Activated T-helper 9 cell treated with anti-CD3 and anti-CD28 coated beads, Interleukin-2, amount 50 U/mL, for 16 hours (primary cell): Measurements from ENCODE around the gene HAPLN2.
A peak's percentile ranks its signal among the peaks of the same experiment; 100 is the strongest.

Source experiments
- DNase-seq: peaks from one replicate; pipeline ENCODE4 v3.0.0-alpha.2; 2020; ENCODE audit warnings: low read depth

Gene HAPLN2

DNA sequence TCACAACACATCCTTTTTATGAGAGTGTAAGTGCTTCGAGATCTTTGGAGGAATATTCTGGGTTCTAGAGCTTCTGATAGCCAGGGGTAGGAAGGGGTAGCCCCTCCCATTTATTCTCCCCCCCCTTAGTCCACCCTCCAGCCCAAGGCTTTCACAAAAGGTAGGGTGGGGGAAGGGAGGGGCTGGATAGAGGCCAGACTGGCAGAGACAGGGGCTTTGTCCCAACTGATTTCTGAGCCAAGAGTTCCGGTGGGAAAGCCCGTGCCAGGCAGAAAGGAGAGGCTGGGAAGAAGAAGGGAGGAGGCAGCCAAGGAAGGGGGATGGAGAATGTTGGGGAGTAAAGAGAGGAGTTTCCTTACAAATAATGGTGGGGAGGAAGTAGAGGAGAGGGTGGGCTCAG is 25.8 kb downstream of the HAPLN2 start:
- DNase-seq = no peak

DNA sequence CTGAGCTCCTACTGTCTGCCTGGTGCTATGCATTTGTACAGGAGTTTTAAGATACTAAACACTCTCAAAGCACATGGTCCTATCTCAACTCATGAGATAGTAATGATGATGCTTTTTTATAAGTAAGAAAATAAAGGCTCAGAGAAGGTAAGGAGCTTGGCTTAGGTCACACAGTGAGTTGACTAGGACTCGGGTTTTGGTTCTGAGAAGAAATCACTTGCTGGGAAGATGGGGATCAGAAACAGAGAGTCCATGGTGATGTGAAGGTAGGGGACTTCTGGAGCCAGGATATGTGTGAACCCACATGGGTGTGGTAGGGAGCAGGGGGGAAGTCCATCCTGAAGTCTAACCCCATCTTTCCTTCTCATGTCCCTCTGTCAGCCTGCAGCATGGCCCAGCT is 26.5 kb downstream of the HAPLN2 start:
- no peak for DNase-seq

DNA sequence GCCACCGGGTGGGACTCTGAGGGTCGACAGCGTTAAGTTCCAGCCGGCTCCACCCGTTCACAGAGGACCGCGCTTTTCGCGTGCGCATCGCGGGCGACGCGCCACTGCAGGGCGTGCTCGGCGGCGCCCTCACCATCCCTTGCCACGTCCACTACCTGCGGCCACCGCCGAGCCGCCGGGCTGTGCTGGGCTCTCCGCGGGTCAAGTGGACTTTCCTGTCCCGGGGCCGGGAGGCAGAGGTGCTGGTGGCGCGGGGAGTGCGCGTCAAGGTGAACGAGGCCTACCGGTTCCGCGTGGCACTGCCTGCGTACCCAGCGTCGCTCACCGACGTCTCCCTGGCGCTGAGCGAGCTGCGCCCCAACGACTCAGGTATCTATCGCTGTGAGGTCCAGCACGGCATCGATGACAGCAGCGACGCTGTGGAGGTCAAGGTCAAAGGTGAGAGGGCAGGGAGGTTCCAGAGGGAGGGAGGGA is 27.6 kb downstream of the HAPLN2 start:
- no peak for DNase-seq

DNA sequence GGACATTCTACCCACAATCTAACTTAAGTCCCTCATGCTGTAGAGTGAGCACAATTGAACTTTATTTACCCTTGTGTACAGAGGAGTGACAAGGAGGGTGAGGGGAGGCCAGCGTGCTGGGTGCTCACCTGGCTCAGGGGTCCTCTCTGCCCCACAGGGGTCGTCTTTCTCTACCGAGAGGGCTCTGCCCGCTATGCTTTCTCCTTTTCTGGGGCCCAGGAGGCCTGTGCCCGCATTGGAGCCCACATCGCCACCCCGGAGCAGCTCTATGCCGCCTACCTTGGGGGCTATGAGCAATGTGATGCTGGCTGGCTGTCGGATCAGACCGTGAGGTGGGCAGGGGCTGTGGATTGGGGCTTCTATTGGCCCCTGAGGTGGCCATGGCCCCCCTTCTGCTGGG is 28.1 kb downstream of the HAPLN2 start:
- DNase-seq = no peak

DNA sequence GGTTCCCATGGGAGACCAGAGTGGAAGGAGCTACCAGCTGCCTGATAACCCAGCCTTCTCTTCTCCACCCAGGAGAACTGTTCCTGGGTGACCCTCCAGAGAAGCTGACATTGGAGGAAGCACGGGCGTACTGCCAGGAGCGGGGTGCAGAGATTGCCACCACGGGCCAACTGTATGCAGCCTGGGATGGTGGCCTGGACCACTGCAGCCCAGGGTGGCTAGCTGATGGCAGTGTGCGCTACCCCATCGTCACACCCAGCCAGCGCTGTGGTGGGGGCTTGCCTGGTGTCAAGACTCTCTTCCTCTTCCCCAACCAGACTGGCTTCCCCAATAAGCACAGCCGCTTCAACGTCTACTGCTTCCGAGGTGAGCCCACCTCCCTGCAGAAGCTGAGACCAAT is 29.3 kb downstream of the HAPLN2 start:
- DNase-seq = no peak

DNA sequence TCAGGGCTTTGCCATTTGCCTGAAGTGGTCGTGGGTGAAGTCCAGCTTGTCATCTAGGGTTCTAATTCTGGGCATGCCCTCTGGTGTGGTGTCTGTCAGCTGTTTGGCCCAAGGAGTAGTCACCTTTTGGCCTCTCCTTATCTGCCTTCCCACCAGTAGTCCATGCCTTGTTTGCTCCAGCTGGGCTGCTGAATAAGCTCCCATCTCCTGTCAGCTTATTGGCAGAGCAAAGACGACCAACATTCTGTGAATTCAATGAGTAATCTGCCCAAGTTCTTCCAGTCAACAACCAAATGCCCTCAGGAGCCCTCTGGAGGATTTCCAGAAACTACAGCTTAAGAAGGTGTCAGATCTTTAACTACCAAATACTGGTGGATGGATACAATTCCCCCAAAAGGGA is 29.7 kb downstream of the HAPLN2 start:
- no peak for DNase-seq

DNA sequence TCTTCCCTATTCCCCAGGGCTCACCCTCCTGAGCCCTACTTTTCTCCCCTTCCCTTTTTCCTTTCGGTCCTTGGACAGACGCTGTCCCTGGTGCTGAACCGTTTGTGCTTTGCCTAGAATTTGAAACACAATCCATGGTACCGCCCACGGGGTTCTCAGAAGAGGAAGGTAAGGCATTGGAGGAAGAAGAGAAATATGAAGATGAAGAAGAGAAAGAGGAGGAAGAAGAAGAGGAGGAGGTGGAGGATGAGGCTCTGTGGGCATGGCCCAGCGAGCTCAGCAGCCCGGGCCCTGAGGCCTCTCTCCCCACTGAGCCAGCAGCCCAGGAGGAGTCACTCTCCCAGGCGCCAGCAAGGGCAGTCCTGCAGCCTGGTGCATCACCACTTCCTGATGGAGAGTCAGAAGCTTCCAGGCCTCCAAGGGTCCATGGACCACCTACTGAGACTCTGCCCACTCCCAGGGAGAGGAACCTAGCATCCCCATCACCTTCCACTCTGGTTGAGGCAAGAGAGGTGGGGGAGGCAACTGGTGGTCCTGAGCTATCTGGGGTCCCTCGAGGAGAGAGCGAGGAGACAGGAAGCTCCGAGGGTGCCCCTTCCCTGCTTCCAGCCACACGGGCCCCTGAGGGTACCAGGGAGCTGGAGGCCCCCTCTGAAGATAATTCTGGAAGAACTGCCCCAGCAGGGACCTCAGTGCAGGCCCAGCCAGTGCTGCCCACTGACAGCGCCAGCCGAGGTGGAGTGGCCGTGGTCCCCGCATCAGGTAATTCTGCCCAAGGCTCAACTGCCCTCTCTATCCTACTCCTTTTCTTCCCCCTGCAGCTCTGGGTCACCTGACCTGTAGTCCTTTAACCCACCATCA is 33.1 kb downstream of the HAPLN2 start:
- no peak for DNase-seq

DNA sequence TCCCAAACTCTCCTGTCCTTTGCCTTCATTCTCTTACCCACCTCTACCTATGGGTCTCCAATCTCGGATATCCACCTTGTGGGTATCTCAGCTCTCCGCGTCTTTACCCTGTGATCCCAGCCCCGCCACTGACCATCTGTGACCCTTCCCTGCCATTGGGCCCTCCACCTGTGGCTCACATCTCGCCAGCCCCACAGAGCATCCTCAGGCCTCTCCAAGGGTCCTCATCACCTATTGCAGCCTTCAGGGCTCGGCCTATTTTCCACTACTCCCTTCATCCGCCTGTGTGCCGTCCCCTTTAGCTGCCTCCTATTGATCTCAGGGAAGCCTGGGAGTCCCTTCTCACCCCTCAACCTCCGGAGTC is 33.8 kb downstream of the HAPLN2 start:
- DNase-seq = no peak

DNA sequence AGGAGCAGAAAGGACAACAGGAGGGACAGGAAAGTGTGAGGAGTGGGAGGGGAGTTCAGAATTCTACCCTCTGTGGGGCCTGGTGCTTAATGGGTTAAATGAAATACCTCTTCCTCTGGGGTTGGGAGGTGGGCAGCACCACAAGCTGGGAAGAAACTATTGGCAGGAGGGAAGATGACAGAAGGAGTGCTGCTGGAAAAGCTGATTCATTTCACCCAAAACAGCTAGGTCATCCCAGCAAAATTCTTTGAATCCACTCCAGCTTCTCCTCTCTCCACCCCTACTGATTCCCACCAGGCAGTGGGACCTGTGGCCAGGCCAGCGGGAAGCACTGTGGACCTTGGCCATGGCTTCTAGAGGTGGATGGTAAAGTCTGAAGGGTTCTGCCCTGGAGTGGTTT is 35.5 kb downstream of the HAPLN2 start:
- DNase-seq = no peak

DNA sequence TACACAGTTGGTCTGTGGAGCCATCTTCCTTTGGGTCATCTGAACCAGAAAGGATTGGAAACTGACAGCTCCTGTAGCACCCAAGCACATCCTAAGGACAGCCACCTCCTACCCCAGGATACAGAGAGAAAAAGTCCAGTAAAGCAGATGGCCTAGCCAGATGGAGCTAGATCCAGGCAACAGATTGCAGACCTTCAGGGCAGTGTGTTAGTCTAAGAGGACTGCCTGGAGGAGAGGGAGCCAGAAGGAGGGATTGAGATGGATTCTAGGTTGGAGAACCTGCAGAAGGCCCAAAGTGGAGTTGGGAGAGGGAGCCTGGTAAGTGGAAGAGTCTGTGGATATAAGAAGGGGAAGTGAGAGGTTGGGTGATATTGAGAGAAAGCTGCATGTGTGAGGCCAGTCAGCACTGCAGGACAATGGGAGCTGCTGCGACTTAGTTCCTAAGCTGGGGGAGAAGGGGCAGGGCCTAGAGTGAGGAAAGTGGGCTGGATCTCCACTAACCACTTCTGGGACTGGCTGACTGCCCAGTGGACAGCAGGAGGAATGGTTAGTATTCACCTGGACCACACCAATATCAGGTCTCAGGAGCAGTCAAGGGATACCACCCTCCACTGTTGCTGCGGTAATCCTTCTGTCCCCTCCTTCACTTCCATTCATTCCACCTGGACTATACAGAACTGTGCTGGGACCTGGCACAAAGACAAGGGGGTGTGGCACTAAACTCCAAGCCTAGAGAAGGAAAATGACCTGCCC is 36.1 kb downstream of the HAPLN2 start:
- DNase-seq = no peak

DNA sequence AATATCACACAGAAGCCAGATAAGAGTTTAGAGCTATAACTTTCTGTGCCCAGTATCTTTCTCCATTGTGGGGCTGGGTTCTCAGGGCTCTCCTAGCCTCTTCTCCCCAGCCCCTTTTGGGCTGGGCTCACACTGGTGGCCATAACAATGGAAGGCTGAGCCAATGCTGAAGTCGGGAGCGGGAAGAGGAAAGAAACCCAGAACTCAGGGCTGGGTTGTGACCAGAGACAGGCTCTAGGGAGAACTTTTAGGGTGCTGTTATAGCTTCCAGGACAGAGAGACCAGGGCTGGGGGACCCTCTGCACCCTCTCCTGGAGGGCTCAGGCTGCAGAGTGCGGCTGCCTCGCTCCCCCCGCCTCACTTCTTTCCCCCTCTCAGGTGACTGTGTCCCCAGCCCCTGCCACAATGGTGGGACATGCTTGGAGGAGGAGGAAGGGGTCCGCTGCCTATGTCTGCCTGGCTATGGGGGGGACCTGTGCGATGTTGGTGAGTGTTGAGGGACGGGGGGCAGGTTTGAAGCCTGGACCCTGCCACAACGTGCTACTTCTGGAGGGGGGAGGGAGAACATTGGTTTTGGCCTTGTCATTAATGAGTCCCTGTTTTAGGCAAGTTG is 36.8 kb downstream of the HAPLN2 start:
- no peak for DNase-seq

DNA sequence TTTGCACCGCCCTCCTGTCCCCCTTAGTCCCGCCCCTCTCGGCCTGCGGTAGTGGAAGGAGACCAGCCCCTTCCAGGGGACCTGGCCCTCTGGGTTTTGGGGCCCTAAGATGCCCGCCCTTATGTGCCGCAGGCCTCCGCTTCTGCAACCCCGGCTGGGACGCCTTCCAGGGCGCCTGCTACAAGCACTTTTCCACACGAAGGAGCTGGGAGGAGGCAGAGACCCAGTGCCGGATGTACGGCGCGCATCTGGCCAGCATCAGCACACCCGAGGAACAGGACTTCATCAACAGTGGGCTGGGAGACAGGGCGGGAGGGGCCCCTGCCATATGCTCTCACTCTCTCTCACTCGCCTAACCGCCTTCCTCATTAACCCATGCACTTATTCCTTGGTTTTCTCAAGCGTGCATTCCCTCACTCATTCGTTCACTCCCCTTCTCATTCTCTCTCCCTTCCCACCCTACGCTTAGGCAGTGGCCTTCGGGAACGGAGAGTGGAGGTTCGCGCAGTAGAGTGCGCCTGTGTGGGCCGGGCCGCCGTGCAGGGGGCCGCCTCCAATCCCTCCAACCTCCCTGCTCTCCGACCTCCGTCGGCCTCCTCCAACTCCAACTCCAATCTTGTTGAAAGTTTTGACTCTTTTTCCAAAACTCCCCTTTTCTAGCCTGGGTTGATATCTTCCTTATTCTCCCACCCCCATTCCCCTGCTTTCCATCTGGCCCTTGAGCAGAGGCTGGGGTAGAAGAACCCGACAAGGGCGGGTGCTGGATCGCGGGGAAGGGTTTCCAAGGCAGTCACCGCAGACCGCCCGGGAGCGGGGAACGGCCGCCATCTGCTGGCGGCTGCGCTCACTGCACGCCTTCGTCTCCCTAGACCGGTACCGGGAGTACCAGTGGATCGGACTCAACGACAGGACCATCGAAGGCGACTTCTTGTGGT is 37.9 kb downstream of the HAPLN2 start:
- DNase-seq = peak; percentile 67

DNA sequence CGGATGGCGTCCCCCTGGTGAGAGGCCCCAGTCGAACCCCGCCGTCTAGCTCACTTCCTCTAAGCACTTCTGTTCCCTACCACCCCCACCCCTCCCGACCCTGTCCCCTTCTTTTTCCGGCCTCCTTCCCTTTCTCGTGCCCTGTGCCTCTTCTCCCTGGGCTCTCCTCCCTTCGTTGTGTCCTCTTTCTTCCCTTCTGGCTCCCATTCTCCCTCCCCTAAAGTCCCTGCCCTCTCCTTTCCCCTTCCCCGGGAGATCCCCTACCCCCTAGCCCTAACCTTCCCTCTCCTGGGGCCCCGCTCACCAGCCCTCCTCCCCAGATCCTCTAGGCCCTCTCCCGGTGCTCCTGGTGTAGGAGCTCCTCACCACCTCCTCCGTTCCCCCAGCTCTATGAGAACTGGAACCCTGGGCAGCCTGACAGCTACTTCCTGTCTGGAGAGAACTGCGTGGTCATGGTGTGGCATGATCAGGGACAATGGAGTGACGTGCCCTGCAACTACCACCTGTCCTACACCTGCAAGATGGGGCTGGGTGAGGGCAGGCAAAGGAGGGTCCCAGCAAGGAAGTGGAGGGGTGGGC is 38.6 kb downstream of the HAPLN2 start:
- no peak for DNase-seq

DNA sequence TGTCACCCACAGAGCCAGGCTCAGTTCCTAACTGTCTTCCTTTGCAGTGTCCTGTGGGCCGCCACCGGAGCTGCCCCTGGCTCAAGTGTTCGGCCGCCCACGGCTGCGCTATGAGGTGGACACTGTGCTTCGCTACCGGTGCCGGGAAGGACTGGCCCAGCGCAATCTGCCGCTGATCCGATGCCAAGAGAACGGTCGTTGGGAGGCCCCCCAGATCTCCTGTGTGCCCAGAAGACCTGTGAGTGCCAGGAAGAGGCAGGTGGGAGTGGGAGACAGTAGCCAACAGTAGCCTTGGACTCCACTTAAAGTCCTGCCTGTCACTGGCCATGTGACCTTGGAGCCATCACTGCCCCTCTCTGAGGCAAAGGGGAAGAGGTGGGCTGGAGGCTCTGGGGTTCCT is 39.3 kb downstream of the HAPLN2 start:
- no peak for DNase-seq

DNA sequence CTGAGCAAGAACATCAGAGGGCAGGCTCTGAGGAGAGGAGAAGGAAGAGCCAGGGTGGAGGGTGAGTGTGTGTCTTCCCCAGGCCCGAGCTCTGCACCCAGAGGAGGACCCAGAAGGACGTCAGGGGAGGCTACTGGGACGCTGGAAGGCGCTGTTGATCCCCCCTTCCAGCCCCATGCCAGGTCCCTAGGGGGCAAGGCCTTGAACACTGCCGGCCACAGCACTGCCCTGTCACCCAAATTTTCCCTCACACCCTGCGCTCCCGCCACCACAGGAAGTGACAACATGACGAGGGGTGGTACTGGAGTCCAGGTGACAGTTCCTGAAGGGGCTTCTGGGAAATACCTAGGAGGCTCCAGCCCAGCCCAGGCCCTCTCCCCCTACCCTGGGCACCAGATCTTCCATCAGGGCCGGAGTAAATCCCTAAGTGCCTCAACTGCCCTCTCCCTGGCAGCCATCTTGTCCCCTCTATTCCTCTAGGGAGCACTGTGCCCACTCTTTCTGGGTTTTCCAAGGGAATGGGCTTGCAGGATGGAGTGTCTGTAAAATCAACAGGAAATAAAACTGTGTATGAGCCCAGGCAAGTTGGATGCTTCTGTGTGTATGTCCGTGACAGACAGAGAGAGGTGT is 39.8 kb downstream of the HAPLN2 start:
- DNase-seq = no peak

DNA sequence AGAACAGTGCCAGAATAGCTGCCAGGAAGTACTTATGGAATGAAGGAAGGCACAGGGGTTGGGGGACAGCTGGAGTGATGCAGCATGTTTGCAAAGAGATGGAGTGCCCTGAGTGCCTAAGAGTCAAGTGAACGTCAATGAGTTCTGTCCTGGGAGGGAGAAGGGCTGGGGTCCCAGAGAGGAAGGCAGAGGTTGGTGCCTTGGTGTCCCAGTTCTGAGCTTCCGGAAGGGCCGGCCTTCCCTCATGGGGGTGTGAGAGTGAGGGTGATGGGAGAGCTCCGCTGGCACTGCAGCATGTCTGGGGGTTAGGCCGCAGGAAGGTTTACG is 40.4 kb downstream of the HAPLN2 start:
- DNase-seq = no peak

DNA sequence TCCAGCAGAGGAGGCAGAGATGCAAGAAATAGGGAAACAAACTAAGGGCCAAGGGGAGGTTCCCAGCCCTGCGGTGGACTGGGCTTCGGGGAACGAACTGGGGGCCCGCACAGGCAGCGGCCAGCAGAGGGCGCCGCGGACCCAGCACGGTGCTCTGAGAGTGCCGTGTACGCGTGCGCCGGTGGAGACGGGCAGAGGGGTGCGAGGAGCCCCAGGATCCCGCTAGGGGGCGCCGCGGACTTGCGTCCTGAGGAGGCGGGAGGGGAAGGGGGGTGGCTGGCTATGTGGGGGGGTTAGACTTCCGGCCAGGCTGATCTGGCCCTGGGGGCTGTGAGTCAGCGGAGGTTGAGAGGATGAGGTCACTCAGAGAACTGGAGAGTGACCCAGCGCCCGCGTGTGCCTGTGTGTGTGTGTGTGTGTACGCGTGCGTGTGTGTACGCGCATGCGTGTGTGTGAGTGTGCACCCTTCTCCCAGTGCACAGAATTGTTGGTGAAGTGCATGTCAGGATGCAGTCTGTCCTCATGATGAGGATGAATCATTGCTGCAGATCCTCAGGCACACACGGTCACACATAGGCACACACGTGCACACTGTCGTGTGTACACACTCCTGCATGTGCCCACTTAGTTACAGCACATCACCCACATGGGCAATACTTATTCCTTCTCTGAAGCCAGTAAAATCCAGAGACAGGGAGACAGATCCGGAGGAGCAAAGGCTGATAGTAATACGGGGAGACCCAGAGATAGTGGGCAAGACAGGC is 41.0 kb downstream of the HAPLN2 start:
- peak; percentile 86 for DNase-seq

DNA sequence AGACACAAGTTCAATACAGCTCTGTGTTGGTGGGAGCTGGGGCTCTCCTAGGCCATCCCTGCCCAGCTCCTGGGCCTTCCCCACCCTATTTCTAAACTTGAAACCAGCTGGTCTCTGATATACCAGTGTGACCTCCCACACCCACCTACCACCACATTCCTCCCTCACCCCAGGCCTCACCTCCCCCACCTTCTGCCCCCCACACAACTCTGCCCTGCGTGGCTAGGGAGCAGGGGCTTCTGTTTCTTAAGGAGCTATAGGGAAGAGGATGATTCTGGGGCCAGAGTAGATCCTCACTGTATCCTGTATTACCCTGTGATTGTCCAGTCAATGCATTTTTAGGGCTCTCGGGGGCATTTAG is 41.5 kb downstream of the HAPLN2 start:
- no peak for DNase-seq

DNA sequence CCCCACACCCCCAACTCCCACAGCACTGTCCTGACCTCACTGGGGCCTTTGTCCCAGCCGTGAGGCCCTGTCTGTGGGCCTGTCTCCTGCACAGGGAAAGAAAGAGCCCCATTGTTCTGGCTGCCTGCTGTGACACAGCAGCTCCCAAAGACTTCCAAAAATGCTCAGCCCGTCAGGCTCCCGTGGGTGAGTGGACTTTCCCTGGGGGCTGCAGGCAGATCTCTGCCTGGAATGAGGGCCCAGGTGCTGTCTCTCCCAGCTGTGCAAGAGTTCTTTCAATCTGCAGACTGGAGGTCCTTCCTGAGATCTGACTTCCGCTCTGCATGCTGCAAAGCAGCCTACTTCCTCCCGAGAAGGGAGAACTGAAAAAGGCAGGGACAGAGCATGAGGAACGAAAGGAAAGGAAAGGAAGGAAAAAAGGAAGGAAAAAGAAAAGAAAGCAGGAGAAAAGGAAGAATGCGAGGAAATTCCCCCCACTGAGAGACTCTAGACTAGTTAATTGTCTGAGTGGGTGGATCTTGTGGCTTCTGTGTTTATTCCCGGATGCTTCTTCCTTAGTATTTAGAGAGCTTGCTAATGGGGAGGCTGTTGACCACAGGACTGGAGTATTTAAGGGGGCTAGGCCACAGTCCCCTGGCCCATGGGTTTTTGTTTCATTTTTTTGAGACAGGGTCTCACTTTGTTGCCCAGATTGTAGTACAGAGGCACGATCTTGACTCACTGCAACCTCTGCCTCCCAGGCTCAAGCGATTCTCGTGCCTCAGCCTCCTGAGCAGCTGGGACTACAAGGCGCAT is 43.0 kb downstream of the HAPLN2 start:
- no peak for DNase-seq

DNA sequence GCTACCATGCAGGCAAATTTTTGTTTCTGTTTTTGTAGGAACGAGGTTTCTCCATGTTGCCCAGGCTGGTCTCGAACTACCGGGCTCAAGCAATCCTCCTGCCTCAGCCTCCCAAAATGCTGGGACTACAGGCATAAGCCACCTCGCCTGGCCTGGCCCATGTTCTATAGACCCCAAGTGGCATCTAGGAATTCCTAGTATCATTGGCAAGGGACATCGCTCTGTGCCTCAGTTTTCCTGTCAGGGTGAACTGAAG is 43.5 kb downstream of the HAPLN2 start:
- no peak for DNase-seq
